ENCODE data around the gene EPHA7. TPM values are rescaled to one million over a fixed set of nuclear protein-coding genes. Genes with fewer than 3 reads are reported as not detected.

EPHA7 gene
- total and polyA plus RNA-seq, 2 donors (not counting 1 experiment from before 2014, with no cell fraction given), result under 0.01 to 0.03 TPM

- no peaks in the 10 kb centered on the region for H3K27me3 ChIP-seq (ENCODE audit: control insufficient read depth, insufficient read depth, low read length)
- H3K79me2 ChIP-seq (ENCODE audit: control insufficient read depth, insufficient read depth, low read length), result no peaks in the 10 kb centered on the region
- no peak overlapping the region for H2AFZ ChIP-seq (ENCODE audit: low read length)
- no peak overlapping the region for H3K9ac ChIP-seq (ENCODE audit: insufficient read depth, low read length)
- H3K36me3 ChIP-seq (ENCODE audit: control insufficient read depth, insufficient read depth, low read length), result no peaks in the 10 kb centered on the region
- H4K20me1 ChIP-seq (ENCODE audit: control insufficient read depth, extremely low read depth, insufficient read depth, low read length), result no peaks in the 10 kb centered on the region
- no peak overlapping the region for H3K4me3 ChIP-seq (replicated peaks in 1 of 4; ENCODE audit: control extremely low read depth in 1 of 4, insufficient read depth in 1 of 4, low read depth in 3 of 4, low read length in 4 of 4)
- DNase-seq (ENCODE audit: low read depth in 2 of 2), result no peak
- no peaks in the 10 kb centered on the region for H3K4me1 ChIP-seq (ENCODE audit: control insufficient read depth, extremely low read depth, insufficient read depth, low read length)
- no peak overlapping the region for H3K4me2 ChIP-seq (ENCODE audit: extremely low read depth, insufficient read depth, low read length)
- no peak for TF ChIP-seq EZH2 (IDR thresholded peaks at IDR 0.05; ENCODE audit: low read length, missing control alignments)
- no peak for TF ChIP-seq CTCF (conservative IDR thresholded peaks at IDR 0.05 in 1 of 2, IDR thresholded peaks at IDR 0.05 in 1 of 2; ENCODE audit: low read depth in 1 of 2, low read length in 2 of 2)
- H3K9me3 ChIP-seq (ENCODE audit: control insufficient read depth, insufficient read depth, low read depth, low read length), result no peaks in the 10 kb centered on the region
- no peak overlapping the region for H3K27ac ChIP-seq (ENCODE audit: insufficient read depth, low read length)
Observed at GRCh38 chr6:93392797-93393196, 26.6 kb downstream of the EPHA7 start.

GRCh38 chr6:93391965-93392364 lies 27.4 kb downstream of the EPHA7 start:
- DNase-seq (ENCODE audit: low read depth in 2 of 2), result no peak

GRCh38 chr6:93389192-93389591 lies 30.2 kb downstream of the EPHA7 start:
- H3K79me2 ChIP-seq (ENCODE audit: control insufficient read depth, insufficient read depth, low read length), result no peaks in the 10 kb centered on the region

More at GRCh38 chr6:93391965-93392364, 27.4 kb downstream of the EPHA7 start:
- Histone ChIP-seq H4K20me1 (ENCODE audit: control insufficient read depth, extremely low read depth, insufficient read depth, low read length) (no peaks in the 10 kb centered on the region), H3K36me3 (ENCODE audit: control insufficient read depth, insufficient read depth, low read length) (no peaks in the 10 kb centered on the region), H3K4me2 (ENCODE audit: extremely low read depth, insufficient read depth, low read length) (no peak overlapping the region), H3K79me2 (ENCODE audit: control insufficient read depth, insufficient read depth, low read length) (no peaks in the 10 kb centered on the region), H3K9ac (ENCODE audit: insufficient read depth, low read length) (no peak overlapping the region), H3K9me3 (ENCODE audit: control insufficient read depth, insufficient read depth, low read depth, low read length) (no peaks in the 10 kb centered on the region), H3K27me3 (ENCODE audit: control insufficient read depth, insufficient read depth, low read length) (no peaks in the 10 kb centered on the region), H3K4me3 (replicated peaks in 1 of 4; ENCODE audit: control extremely low read depth in 1 of 4, insufficient read depth in 1 of 4, low read depth in 3 of 4, low read length in 4 of 4) (no peak overlapping the region), H3K27ac (ENCODE audit: insufficient read depth, low read length) (no peak overlapping the region), H3K4me1 (ENCODE audit: control insufficient read depth, extremely low read depth, insufficient read depth, low read length) (no peaks in the 10 kb centered on the region), H2AFZ (ENCODE audit: low read length) (no peak overlapping the region)
- no peak for TF ChIP-seq EZH2 (IDR thresholded peaks at IDR 0.05; ENCODE audit: low read length, missing control alignments)
- TF ChIP-seq CTCF (conservative IDR thresholded peaks at IDR 0.05 in 1 of 2, IDR thresholded peaks at IDR 0.05 in 1 of 2; ENCODE audit: low read depth in 1 of 2, low read length in 2 of 2), result no peak

More at GRCh38 chr6:93389192-93389591, 30.2 kb downstream of the EPHA7 start:
- H4K20me1 ChIP-seq (ENCODE audit: control insufficient read depth, extremely low read depth, insufficient read depth, low read length), result no peaks in the 10 kb centered on the region
- H3K4me3 ChIP-seq (replicated peaks in 1 of 4; ENCODE audit: control extremely low read depth in 1 of 4, insufficient read depth in 1 of 4, low read depth in 3 of 4, low read length in 4 of 4), result no peak overlapping the region
- H3K4me2 ChIP-seq (ENCODE audit: extremely low read depth, insufficient read depth, low read length), result no peak overlapping the region
- no peaks in the 10 kb centered on the region for H3K9me3 ChIP-seq (ENCODE audit: control insufficient read depth, insufficient read depth, low read depth, low read length)
- no peak overlapping the region for H2AFZ ChIP-seq (ENCODE audit: low read length)
- no peaks in the 10 kb centered on the region for H3K27me3 ChIP-seq (ENCODE audit: control insufficient read depth, insufficient read depth, low read length)
- no peak overlapping the region for H3K27ac ChIP-seq (ENCODE audit: insufficient read depth, low read length)
- TF ChIP-seq CTCF (conservative IDR thresholded peaks at IDR 0.05 in 1 of 2, IDR thresholded peaks at IDR 0.05 in 1 of 2; ENCODE audit: low read depth in 1 of 2, low read length in 2 of 2) (no peak), EZH2 (IDR thresholded peaks at IDR 0.05; ENCODE audit: low read length, missing control alignments) (no peak)
- DNase-seq (ENCODE audit: low read depth in 2 of 2), result no peak
- no peak overlapping the region for H3K9ac ChIP-seq (ENCODE audit: insufficient read depth, low read length)
- no peaks in the 10 kb centered on the region for H3K36me3 ChIP-seq (ENCODE audit: control insufficient read depth, insufficient read depth, low read length)
- no peaks in the 10 kb centered on the region for H3K4me1 ChIP-seq (ENCODE audit: control insufficient read depth, extremely low read depth, insufficient read depth, low read length)
